ENCODE measurements around the gene FOXF1.
A peak's percentile ranks its signal among the peaks of the same experiment; 100 is the strongest.

The FOXF1 gene

DNA sequence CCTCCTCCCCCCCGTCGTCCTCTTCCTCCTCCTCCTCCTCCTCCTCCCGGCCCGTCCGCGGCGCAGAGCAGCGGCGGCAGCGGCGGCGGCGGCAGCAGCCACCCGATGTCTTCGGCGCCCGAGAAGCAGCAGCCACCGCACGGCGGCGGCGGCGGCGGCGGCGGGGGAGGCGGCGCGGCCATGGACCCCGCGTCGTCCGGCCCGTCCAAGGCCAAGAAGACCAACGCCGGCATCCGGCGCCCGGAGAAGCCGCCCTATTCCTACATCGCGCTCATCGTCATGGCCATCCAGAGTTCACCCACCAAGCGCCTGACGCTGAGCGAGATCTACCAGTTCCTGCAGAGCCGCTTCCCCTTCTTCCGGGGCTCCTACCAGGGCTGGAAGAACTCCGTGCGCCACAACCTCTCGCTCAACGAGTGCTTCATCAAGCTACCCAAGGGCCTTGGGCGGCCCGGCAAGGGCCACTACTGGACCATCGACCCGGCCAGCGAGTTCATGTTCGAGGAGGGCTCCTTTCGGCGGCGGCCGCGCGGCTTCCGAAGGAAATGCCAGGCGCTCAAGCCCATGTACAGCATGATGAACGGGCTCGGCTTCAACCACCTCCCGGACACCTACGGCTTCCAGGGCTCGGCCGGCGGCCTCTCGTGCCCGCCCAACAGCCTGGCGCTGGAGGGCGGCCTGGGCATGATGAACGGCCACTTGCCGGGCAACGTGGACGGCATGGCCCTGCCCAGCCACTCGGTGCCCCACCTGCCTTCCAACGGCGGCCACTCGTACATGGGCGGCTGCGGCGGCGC lies at the start of gene FOXF1:
FOXF1 (plus strand) TSS at position 63 of the 797 bp plus-strand sequence; CDS start at position 106, 43 bp downstream.
- no peak for DNase-seq

DNA sequence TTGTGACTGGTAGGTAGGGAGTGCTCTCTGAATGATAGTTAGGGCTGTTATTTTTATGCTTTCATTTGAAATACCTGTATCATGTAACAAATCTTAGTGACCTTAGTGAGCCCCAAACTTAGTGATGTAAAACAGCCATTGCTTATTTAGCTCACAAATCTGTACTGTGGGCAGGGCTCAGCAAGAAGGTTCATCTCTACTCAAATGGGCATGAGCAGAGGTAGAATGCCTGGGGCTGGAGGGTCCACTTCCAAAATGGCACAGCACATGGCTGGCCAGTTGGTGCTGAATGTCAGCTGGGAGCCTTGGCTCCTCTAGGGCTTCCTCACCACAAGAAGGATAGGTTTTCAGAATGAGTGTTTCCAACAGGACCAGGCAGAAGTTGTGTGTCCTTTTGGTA lies 49.3 kb upstream of the FOXF1 start:
- DNase-seq: no peak

DNA sequence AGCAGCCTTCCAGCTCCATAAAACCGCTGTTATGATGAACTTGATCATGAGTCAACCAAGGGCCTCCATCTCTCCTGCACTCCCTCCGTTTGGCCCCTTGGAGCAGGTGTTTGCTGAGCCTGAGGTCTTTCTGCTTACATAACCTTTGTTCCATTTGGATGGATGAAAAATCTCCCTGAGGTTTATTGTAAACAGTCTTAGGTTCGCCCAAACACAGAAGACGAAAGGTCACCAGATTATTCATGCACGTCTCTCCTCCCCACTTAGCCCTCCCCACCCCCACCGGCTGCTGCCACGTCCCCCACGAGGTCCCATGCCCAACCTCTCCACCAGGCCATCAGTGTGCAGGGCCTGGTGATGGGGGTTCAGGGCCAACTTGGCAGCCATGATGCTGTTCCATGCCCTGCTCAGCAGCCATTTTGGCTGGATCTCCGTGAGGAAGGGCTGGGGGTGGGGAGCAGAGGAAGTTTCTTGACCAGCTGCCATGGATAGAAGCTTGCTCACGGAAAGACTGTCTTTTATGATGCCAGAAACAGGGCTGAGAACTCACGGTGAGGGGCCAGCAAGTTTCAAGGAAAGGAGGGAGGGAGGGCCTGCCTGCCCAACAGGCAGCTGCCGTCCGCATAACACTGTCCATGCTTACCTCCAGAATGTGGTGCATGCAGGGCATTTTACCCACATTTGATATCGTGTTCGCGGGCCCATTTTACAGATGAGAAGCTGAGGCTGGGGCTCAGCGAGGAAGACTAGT lies 47.8 kb upstream of the FOXF1 start:
- no peak for DNase-seq

DNA sequence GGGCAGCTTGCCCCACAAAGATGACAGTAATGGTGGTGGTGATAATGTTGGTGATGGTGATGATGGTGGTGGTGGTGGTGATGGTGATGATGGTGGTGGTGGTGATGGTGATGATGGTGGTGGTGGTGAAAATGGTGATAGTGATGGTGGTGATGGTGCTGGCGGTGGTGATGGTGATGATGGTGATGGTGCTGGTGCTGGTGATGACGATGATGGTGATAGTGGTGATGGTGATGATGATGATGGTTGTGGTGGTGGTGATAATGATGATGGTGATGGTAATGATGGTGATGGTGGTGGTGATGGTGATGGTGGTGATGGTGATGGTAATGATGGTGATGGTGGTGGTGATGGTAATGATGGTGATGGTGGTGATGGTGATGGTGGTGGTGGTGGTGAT lies 46.3 kb upstream of the FOXF1 start:
- no peak for DNase-seq

DNA sequence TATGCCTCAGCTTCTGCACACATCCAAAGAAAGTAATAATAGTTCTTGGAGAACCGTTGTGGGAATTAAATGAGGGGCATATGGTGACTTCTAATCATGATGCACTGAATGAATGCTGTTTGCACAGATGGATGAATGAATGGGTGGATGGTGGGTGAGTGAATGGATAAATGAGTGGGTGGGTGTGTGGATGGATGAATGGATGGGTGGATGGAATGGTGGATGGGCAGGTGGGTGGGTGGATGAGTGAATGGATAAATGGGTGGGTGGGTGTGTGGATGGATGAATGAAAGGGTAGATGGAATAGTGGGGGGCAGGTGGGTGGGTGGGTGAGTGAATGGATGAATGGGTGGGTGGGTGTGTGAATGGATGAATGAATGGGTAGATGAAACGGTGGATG lies 44.9 kb upstream of the FOXF1 start:
- no peak for DNase-seq

DNA sequence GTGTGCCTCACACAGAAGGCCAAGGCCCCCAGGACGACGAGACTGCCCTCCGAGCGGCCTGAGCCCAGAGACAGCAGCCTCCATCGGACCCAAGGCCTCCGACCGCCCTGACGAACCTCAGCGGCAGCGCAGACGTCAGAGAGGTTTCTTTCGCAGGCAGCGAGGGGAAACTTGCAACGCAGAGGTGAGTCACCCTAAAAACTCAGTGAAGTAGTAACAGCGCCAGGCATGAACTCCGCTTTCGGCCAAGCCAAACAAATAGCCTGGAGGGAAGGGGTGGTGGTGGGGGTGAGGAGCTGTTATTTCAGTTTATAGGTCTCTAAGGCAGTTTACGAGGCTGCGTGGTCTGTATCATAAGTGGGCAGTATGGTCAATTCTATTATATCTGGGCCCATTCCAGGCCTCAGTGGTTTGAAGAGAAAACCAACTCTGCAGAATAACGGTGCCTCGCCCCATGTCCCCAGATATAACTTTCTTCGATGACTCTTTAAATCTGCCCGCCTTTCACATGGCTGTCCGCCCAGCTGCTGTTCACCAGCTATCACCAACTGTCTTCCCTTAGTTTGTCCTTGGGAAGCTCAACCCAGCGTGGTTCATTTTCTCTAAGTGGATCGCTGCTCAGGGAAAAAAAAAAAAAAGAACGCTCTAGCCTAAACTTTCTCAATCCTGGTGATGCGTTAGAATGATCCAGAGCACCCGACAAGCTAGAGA lies 43.5 kb upstream of the FOXF1 start:
- no peak for DNase-seq

DNA sequence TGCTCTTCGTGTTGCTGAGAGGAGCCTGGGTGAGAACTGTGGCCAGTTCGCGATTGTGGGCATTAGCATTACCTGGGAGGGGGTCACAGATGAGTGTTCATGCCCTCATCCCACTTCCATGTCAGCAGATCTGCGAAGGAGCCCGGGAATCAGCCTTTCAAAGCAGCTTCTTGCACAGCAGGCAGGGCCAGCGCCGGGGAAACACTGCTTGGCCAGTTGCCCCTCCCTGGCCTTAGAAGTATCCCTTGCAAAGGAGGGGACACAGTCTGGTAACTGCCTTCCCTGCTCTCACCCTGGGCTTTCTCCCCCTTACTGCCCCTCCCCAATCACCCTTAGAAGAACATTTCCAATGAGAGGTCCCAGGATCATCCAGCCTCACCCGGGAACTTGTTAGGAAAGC lies 42.8 kb upstream of the FOXF1 start:
- DNase-seq: no peak

DNA sequence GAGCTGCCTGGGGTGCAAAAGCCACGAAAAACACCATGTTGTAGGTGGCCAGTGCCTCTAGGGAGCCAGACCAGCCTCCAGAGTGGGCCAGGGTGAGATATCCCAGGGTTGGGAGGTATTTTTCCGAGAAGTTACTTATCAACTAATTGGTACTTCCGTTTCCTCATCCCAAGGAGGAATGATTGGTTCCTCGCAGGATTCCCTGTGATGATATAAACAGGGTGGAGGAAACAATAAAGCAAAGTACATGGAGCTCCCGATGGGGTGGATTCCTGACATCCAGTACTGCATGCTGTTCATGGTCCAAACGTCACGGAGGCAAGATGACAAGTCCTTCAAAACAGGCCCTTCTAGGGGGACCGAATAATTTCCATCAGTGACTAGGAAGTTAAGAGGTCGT lies 39.4 kb upstream of the FOXF1 start:
- no peak for DNase-seq

DNA sequence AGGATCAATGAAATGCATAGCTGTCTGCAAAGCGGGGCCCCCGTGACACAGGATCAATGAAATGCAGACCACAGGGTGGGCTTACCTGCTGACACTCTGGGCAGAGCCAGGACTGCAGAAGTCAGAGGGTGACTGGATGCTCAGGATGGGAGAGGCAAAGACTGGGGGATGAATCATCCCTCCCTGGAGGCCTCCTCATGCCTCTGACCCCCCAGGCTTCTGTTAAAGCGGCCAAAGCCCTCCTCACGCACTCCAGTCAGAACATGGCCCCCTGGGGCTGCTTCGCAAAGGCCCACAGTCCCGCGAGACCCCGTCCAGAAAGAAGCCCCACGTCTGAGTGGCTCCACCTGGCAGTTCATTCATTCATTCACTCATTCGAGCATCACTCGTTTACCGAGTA lies 38.4 kb upstream of the FOXF1 start:
- DNase-seq: no peak

DNA sequence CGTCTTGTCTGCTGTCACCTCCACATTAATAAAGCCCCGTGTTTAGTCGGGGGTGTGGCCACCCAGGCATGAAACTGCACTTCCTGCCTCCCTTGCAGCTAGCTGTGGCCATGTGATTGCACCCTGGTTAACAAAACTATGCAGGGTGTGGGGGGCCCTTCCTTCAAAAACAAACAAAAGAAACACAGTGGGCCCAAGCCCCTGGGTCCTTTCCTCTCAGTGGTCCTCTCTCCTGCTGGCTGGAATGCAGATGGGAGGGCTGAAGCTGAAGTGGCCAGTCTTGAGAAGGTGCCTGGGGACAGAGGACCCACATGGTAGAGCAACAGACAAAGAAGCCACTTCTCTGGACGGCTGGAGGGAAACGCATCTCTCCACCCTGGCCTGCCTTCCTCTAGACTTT lies 38.0 kb upstream of the FOXF1 start:
- DNase-seq: no peak

DNA sequence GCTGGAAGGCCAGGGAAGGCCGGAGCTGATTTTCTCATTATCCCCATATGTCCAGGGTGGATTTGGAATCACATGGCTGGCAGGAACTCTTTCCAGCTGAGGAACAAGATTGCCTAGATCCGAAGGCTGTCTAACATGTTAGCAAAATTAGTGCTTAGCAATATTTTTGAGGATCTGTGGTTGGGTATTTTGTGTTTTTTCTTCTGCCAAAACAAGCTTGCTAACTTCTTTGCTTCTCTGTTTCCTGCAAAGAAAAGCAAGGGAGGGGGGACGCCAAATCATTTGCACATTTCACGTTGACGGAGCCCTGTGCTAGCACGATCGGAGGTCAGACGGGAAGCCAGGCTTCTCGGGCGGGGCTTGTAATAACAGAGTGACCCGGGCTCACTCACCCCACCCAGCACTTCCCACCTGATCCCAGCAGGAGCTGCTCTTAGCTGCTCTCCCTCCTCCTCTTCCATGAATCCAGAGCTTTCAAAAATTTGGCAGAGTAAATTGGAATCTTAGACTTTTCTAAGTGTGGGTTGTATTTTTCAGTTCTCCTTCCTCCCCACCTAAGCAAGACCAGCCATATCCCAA lies 33.3 kb upstream of the FOXF1 start:
- no peak for DNase-seq

DNA sequence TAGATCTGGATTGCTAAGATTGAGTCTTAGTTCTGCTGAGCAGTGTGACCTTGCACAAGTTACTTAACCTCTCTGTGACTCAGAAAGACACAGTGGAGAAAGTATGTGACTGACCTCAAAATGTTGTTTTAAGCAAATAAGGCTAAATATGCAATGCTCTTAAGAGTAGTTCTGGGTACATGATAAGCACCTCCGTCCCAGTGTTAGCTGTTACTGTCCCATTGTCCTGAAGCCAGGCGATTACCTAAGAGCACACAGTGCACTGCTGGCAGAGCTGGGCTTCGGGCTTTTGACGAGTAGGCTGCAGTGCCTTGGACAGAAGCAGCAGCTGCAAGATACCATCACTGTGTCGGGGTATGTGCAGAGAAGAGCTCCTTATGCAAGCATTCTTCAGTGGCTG lies 32.7 kb upstream of the FOXF1 start:
- no peak for DNase-seq

DNA sequence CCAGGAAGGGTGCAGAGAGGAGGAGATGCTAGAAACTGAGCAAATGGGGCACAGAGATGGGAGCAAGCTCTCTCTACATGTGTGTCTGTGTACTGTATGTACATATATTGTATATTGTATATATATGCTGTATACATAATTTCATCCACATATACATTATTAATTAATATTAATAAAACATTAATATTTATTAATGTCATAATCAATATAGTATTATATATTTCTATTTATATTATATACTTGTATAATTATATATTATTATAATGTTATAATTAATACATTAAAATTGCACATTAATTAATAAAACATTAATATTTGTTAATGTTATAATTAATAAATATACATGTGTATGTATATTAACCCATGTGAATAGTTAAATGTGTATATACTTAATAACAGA lies 31.5 kb upstream of the FOXF1 start:
- no peak for DNase-seq

DNA sequence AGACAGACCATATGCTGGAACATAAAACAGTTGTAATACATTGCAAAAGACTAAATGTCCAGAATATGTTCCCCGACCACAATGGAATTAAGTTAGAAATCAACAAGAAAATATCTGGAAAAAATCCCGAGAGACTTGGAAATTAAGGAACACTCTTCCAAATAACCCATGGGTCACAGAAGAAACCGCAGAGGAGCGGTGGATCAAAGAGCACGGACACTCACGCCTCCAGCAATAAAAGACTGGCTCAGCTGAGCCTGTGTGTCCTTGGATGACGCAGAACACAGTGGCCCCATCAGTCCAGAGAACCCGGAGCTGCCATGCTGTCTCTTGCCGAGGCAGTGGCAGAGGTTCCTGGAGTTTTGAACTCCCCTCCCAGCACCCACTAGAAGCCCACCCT lies 30.9 kb upstream of the FOXF1 start:
- DNase-seq: no peak

DNA sequence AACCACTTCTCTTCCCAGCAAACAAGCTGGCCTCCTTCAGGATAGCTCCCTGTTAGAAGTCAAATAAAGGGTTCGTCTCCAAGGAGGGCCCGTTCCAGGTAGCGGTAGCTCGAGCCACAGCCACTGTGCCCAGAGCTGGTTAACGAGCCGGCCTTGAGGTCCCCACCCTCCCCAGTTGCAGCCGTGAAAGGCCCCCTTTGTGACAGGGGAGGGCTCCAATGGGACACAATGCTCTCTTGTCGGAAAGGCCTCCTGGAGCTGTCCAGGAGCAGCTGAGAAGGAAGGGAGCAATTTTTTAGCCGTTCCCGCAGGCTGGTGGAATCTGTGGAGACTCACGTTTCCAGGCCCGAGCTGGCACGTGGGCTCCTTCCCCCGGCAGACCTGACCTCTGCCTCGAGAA lies 29.9 kb upstream of the FOXF1 start:
- DNase-seq: peak in 36 of 56 donors; percentile 1 to 66 (median 27)

DNA sequence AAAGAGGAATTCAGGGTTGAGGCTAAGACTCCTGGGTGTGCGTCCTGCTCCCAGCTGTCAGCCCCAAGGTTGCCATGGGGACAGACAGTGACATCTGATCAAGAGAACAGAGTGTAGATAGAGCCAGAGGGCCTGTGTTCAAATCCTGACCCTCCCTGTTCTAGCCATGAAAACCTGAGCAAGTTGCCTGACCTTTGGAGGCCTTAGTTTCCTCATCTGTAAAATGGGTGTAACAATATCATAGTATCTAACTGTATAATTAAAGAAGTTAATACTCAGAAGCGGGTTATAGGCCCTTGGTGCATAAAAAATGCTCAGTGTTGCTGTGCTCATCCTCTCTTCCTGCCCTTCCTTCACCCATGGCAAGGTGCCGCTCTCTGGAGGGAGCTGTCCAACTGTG lies 28.7 kb upstream of the FOXF1 start:
- no peak for DNase-seq

DNA sequence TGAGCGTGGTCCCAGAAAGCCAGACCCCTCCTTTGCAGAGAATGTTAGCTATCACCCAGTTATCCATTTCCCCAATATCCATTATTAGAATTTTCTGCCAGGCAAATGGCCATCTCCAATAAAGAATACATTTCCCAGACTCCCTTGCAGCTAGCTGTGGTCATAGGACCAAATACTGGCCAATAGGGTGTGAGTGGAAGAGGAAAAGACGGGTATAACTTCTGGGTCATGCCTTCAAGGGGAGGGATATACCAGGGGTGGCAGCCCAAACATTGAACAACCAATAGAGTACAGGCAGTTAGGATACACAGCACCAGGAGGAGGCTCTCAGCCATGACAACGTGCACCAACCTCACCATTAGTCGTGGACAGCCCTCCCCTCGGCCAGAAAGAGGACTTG lies 26.1 kb upstream of the FOXF1 start:
- DNase-seq: no peak

DNA sequence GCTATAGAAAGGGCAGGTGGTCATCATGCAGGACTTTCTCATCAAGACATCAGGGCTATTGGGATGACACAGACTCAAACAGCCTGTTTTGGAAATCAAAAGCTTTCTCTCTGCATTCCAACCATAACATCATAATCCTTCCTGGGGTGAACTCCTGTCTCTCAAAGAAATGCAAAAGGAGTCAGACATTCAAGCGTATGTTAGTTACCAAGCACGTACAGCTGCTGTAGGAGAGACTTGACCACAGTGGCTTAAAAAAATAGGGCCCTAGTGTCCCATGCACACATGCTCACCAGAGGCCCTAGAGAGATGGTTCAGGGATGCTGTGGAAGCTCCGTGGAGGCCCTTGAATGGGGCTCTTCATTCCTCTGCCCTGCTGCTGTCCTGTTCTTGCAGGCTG lies 24.6 kb upstream of the FOXF1 start:
- no peak for DNase-seq

DNA sequence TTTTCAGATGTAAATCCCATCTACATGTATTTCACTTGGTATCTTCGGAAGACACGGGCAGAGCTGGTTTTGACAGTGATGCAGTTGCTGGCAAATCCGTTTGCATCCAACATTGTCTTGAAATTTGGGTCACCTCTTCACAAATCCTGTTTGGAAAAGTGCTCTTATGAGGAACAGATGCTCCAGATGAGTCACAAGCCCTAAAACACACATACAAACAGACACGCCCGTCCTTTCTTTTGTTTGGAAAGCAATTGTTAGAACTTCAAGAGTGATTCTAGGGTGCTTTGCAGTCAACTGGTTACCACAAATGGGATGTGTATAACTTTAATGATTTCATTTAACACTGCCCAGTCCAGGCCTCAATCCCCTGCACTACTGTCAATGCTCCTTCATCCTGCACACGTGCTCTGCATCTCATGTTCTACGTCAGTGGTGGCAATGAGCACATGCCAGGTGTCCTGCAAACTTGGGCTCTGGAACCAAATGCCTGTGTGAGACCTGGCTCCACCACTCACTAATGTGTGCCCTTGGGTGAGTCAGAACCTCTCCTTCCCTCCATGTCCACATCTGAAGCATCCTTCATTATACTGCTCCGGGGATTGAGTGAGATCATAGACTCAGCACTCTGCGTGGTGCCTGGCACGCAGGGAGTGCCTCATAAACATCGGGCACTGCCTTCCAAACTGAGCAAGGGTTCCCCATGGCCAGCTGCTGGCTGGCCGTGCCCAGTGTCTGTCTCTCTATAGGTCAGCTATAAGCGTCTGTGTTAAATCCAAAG lies 19.3 kb upstream of the FOXF1 start:
- peak in 14 of 56 donors; percentile 3 to 69 (median 31) for DNase-seq

DNA sequence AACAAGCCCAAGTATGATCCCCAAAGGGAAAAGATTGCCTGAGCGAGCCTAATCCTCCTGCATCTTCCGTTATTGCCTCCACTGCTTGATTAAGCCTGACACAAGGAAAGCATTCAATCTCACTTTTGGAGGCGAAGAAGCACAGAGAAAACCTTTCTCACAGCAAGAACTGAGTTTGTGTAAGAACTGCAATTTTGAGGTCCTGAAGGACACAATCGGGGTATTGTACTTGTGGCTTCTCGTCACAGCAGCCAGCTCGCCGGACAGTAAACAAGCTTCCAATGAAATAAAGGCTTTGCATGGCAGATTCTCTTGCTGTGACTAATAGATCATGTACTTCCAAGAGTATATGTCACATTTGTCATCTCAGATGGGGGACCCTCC lies 18.7 kb upstream of the FOXF1 start:
- DNase-seq: peak in 32 of 56 donors; percentile 2 to 69 (median 34)
